ENCODE measurements around the gene HOXB2.

HOXB2 gene

GRCh38 chr17:48552466-48553189, 7.7 kb upstream of the HOXB2 start:
- no peak for DNase-seq (ENCODE audit: low spot score)

GRCh38 chr17:48551596-48552465, 6.9 kb upstream of the HOXB2 start:
- no peak for DNase-seq (ENCODE audit: low spot score)

- no peak for DNase-seq (ENCODE audit: low spot score)
These were observed 6.3 kb upstream of the HOXB2 start for GRCh38 chr17:48551214-48551555.

- DNase-seq (ENCODE audit: low spot score): no peak
These were observed 5.7 kb upstream of the HOXB2 start for GRCh38 chr17:48550502-48551213.

- DNase-seq (ENCODE audit: low spot score): no peak
These were observed 5.1 kb upstream of the HOXB2 start for GRCh38 chr17:48549914-48550501.

- DNase-seq (ENCODE audit: low spot score): no peak
These were observed 4.3 kb upstream of the HOXB2 start for GRCh38 chr17:48549281-48549630.

GRCh38 chr17:48548523-48549280, 3.8 kb upstream of the HOXB2 start:
- no peak for DNase-seq (ENCODE audit: low spot score)

- DNase-seq (ENCODE audit: low spot score): peak; percentile 65
These were observed 3.1 kb upstream of the HOXB2 start for GRCh38 chr17:48547808-48548522.

GRCh38 chr17:48546924-48547807, 2.3 kb upstream of the HOXB2 start:
- no peak for DNase-seq (ENCODE audit: low spot score)

- DNase-seq (ENCODE audit: low spot score): no peak
These were observed 1.4 kb upstream of the HOXB2 start for GRCh38 chr17:48546137-48546923.

GRCh38 chr17:48545539-48545938, 630 bp upstream of the HOXB2 start:
- DNase-seq (ENCODE audit: low spot score): no peak

GRCh38 chr17:48544349-48545021, 424 bp downstream of the HOXB2 start:
- DNase-seq (ENCODE audit: low spot score): peak; percentile 41

- no peak for DNase-seq (ENCODE audit: low spot score)
These were observed 1.0 kb downstream of the HOXB2 start for GRCh38 chr17:48543854-48544348.

GRCh38 chr17:48543107-48543853, 1.6 kb downstream of the HOXB2 start:
- peak; percentile 66 for DNase-seq (ENCODE audit: low spot score)

GRCh38 chr17:48542698-48543106, 2.2 kb downstream of the HOXB2 start:
- no peak for DNase-seq (ENCODE audit: low spot score)

- DNase-seq (ENCODE audit: low spot score): peak; percentile 35
These were observed 2.7 kb downstream of the HOXB2 start for GRCh38 chr17:48542114-48542656.

GRCh38 chr17:48541577-48542113, 3.3 kb downstream of the HOXB2 start:
- peak; percentile 38 for DNase-seq (ENCODE audit: low spot score)
